ENCODE results near the gene RPUSD3.
"Not testable (repeated sequence)": the region's sequence is repeated elsewhere in the genome, so short reads cannot be mapped to it uniquely, and the experiment has no call there.

Gene RPUSD3

GRCh38 chr3:9852528-9852927, 8.7 kb upstream of the RPUSD3 start:
- Histone ChIP-seq H3K27me3 (ENCODE audit: insufficient read depth, low read depth, severe bottlenecking) (no peaks in the 10 kb centered on the region), H3K27ac (no peak overlapping the region), H3K4me3 (ENCODE audit: low read depth, low read length) (no peak overlapping the region), H3K9me3 (ENCODE audit: severe bottlenecking) (no peaks in the 10 kb centered on the region), H3K36me3 (no peaks in the 10 kb centered on the region)
- DNase-seq = no peak
- no peak for TF ChIP-seq CTCF (IDR thresholded peaks at IDR 0.05; ENCODE audit: low read depth, low read length)

GRCh38 chr3:9851926-9852325, 8.1 kb upstream of the RPUSD3 start:
- not testable (repeated sequence) for H3K4me3 ChIP-seq (ENCODE audit: low read depth, low read length); H3K27me3 ChIP-seq (ENCODE audit: insufficient read depth, low read depth, severe bottlenecking); H3K36me3 ChIP-seq; H3K9me3 ChIP-seq (ENCODE audit: severe bottlenecking); DNase-seq; H3K27ac ChIP-seq

GRCh38 chr3:9851383-9851782, 7.6 kb upstream of the RPUSD3 start:
- not testable (repeated sequence) for H3K9me3 ChIP-seq (ENCODE audit: severe bottlenecking); DNase-seq; H3K27ac ChIP-seq; H3K4me3 ChIP-seq (ENCODE audit: low read depth, low read length); H3K27me3 ChIP-seq (ENCODE audit: insufficient read depth, low read depth, severe bottlenecking); H3K36me3 ChIP-seq

GRCh38 chr3:9848860-9849259, 5.1 kb upstream of the RPUSD3 start:
- not testable (repeated sequence) for H3K4me3 ChIP-seq (ENCODE audit: low read depth, low read length); H3K36me3 ChIP-seq; H3K27me3 ChIP-seq (ENCODE audit: insufficient read depth, low read depth, severe bottlenecking); H3K9me3 ChIP-seq (ENCODE audit: severe bottlenecking); DNase-seq
- H3K27ac ChIP-seq = peak overlapping the region; percentile 15

GRCh38 chr3:9847870-9848269, 4.1 kb upstream of the RPUSD3 start:
- H3K27ac ChIP-seq = peak overlapping the region; percentile 15
- DNase-seq; H3K4me3 ChIP-seq (ENCODE audit: low read depth, low read length); H3K9me3 ChIP-seq (ENCODE audit: severe bottlenecking); H3K27me3 ChIP-seq (ENCODE audit: insufficient read depth, low read depth, severe bottlenecking); H3K36me3 ChIP-seq: not testable (repeated sequence)

- no peak overlapping the region for H3K27ac ChIP-seq
- peaks cover 5% of the 10 kb centered on the region; the same call in 1 of the 2 replicates for H3K36me3 ChIP-seq
- H3K9me3 ChIP-seq (ENCODE audit: severe bottlenecking) = peaks cover 3% of the 10 kb centered on the region
- no peak overlapping the region for H3K4me3 ChIP-seq (ENCODE audit: low read depth, low read length)
- TF ChIP-seq CTCF (IDR thresholded peaks at IDR 0.05; ENCODE audit: low read depth, low read length) = no peak
- no peaks in the 10 kb centered on the region for H3K27me3 ChIP-seq (ENCODE audit: insufficient read depth, low read depth, severe bottlenecking)
- DNase-seq = no peak
Observed at GRCh38 chr3:9846931-9847488, 3.2 kb upstream of the RPUSD3 start.

GRCh38 chr3:9846231-9846630, 2.4 kb upstream of the RPUSD3 start:
- H3K27me3 ChIP-seq (ENCODE audit: insufficient read depth, low read depth, severe bottlenecking) = no peaks in the 10 kb centered on the region

More at GRCh38 chr3:9846231-9846630, 2.4 kb upstream of the RPUSD3 start:
- H3K4me3 ChIP-seq (ENCODE audit: low read depth, low read length) = no peak overlapping the region
- TF ChIP-seq CTCF (IDR thresholded peaks at IDR 0.05; ENCODE audit: low read depth, low read length) = no peak
- peaks cover 3% of the 10 kb centered on the region for H3K9me3 ChIP-seq (ENCODE audit: severe bottlenecking)
- no peak overlapping the region for H3K27ac ChIP-seq
- DNase-seq = no peak
- peaks cover 11% of the 10 kb centered on the region for H3K36me3 ChIP-seq
